Muscle layer of colon (tissue), 2 donors: ENCODE results near the gene VAPB.

Experiments used
- H3K27ac ChIP-seq: one replicate; pipeline ENCODE4 v1.7.0; 2013; ENCODE audit warnings: low read depth, mild to moderate bottlenecking, low read length, moderate library complexity
- H3K27me3 ChIP-seq, 2 donors: one replicate each; pipeline ENCODE4 v1.7.0; 2013; ENCODE audit warnings: low read length in 2 of 2, mild to moderate bottlenecking in 2 of 2; ENCODE audit not compliant: insufficient read depth in 2 of 2, control insufficient read depth in 1 of 2
- H3K36me3 ChIP-seq: one replicate; pipeline ENCODE4 v1.7.0; 2013; ENCODE audit warnings: mild to moderate bottlenecking, low read length; ENCODE audit not compliant: insufficient read depth
- H3K4me1 ChIP-seq: one replicate; pipeline ENCODE4 v1.7.0; 2013; ENCODE audit warnings: mild to moderate bottlenecking, low read length; ENCODE audit not compliant: insufficient read depth
- H3K4me3 ChIP-seq, 2 donors: one replicate each; pipeline ENCODE4 v1.7.0; 2013; ENCODE audit warnings: low read length in 2 of 2, low read depth in 1 of 2, mild to moderate bottlenecking in 1 of 2, moderate library complexity in 1 of 2
- H3K9ac ChIP-seq: one replicate; pipeline ENCODE4 v1.7.0; 2013; ENCODE audit warnings: low read length
- H3K9me3 ChIP-seq: one replicate; pipeline ENCODE4 v1.7.0; 2013; ENCODE audit warnings: mild to moderate bottlenecking, low read length
- donor health status: abdominal sarcoma.
- donor health status: Adenocarcinoma of cecum.

The VAPB gene

DNA sequence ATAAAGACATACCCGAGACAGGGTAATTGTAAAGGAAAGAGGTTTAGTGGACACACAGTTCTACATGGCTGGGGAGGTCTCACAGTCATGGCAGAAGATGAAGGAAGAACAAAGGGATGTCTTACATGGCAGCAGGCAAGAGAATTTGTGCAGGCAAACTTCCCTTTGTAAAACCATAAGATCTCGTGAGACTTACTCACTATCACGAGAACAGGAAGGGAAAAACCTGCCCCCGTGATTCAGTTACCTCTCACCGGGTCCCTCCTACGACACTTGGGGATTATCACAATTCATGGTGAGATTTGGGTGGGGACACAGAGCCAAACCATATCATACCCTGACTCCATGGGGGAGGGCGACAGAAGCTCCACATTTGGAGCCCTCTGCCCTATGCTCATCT, 7.4 kb upstream of the VAPB start:
- H3K9me3 ChIP-seq, result no peaks in the 10 kb centered on the region
- no peaks in the 10 kb centered on the region for H3K27me3 ChIP-seq

DNA sequence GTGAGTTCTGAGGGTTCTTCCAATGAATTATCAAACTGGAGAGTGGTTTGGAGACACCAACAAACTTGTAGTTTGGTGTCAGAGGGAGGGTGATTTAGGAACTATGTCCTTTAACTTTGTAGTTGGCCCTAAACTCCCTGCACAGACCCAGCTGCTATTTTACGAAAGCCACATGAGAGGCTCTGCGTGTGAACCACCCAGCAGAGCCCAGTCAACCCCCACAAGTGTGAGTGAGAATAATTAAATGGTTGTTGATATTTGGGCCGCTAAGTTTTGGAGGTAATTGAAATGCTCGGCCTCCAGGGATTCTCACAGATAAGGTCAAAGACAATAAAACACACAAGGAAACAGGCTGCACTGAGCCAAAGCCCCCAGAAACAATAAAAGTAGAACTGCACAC, 6.9 kb upstream of the VAPB start:
- no peaks in the 10 kb centered on the region for H3K9me3 ChIP-seq
- H3K36me3 ChIP-seq, result no peaks in the 10 kb centered on the region
- H3K9ac ChIP-seq, result no peak overlapping the region
- H3K4me1 ChIP-seq, result no peaks in the 10 kb centered on the region
- H3K4me3 ChIP-seq, result no peak overlapping the region
- H3K27ac ChIP-seq, result no peak overlapping the region
- no peaks in the 10 kb centered on the region for H3K27me3 ChIP-seq

More for the DNA sequence above, 7.4 kb upstream of the VAPB start:
- Histone ChIP-seq H3K4me1 (no peaks in the 10 kb centered on the region), H3K36me3 (no peaks in the 10 kb centered on the region), H3K27ac (no peak overlapping the region), H3K9ac (no peak overlapping the region), H3K4me3 (no peak overlapping the region)

DNA sequence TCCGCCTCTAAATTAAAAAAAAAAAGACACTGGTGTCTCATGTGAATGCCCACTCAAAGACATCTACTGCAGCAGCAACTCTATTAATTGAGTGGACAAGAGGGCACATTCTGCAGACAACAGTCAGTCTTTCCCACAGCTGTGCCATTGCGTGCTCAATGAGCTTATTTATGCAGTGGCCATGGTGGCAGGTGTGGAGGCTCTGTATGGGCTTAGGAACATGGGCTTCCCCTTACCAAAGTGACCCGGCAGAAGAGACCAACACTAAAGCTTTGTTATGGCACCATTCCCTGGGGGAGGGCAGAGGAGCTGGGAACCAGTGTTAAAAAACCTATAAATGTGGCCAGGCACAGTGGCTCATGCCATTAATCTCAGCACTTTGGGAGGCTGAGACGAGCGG, 4.2 kb upstream of the VAPB start:
- Histone ChIP-seq H3K9ac (no peak overlapping the region), H3K36me3 (no peaks in the 10 kb centered on the region), H3K9me3 (no peaks in the 10 kb centered on the region), H3K4me3 (no peak overlapping the region), H3K27me3 (no peaks in the 10 kb centered on the region), H3K27ac (no peak overlapping the region), H3K4me1 (peaks cover 2% of the 10 kb centered on the region)

DNA sequence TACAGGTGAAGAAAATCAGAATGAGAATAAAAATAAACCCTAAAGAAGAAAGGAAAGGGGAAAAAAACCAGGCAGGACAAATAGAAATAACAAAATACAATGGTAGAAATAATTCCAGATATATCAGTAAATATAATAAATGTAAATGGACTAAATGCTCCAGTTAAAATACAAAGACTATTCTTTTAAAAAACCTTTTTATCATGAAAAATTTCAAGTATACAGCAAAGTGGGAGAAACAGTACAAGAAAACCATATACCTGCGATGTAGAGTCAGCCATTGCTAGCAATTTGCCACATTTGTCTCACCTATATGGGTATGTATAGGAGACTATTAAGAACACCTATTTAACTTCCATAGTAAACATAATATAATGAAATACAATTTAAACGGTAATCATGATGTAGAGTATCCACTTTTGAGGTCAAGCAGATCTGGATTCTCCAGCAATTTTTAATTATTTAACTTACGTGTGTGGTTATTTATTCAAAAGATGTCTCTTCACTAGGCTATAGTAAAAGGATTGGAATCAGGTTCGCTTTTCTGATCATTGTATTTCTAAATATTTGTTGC, 914 bp upstream of the VAPB start:
- H3K4me3 ChIP-seq, result peak overlapping the region in 1 of 2 donors; percentile 99
- no peak overlapping the region for H3K9ac ChIP-seq
- H3K4me1 ChIP-seq, result peaks cover 32% of the 10 kb centered on the region
- H3K27ac ChIP-seq, result no peak overlapping the region
- H3K27me3 ChIP-seq, result no peaks in the 10 kb centered on the region
- no peaks in the 10 kb centered on the region for H3K9me3 ChIP-seq
- H3K36me3 ChIP-seq, result peaks cover 11% of the 10 kb centered on the region

DNA sequence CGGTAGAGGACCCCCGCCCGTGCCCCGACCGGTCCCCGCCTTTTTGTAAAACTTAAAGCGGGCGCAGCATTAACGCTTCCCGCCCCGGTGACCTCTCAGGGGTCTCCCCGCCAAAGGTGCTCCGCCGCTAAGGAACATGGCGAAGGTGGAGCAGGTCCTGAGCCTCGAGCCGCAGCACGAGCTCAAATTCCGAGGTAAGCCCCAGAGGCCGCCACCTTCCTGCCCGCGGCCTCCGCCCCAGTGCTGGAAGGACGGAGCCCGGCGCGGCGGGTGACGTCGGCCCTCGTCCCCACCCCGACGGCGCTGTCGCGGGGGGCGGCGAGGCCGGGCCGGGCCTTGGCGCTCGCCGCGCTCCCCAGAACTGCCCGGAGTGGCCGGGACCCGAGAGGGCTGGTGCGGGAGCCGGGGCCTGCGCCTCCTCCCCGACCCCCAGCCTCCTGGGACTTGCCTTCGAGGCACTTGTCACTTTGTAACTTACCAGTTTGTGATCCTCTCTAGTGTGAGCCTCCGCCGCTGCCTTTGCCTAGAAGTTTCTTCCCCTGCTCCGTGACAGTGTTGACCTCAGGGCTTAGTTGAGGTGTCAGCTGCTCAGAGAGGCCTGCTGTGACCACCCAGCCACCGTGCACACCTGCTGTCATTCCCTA, 417 bp downstream of the VAPB start:
- peak overlapping the region; percentile 90 for H3K9ac ChIP-seq
- H3K9me3 ChIP-seq, result no peaks in the 10 kb centered on the region
- peaks cover 32% of the 10 kb centered on the region for H3K4me1 ChIP-seq
- peak overlapping the region; percentile 92 to 99 for H3K4me3 ChIP-seq
- no peaks in the 10 kb centered on the region for H3K27me3 ChIP-seq
- peak overlapping the region; percentile 97 for H3K27ac ChIP-seq
- H3K36me3 ChIP-seq, result peaks cover 11% of the 10 kb centered on the region

DNA sequence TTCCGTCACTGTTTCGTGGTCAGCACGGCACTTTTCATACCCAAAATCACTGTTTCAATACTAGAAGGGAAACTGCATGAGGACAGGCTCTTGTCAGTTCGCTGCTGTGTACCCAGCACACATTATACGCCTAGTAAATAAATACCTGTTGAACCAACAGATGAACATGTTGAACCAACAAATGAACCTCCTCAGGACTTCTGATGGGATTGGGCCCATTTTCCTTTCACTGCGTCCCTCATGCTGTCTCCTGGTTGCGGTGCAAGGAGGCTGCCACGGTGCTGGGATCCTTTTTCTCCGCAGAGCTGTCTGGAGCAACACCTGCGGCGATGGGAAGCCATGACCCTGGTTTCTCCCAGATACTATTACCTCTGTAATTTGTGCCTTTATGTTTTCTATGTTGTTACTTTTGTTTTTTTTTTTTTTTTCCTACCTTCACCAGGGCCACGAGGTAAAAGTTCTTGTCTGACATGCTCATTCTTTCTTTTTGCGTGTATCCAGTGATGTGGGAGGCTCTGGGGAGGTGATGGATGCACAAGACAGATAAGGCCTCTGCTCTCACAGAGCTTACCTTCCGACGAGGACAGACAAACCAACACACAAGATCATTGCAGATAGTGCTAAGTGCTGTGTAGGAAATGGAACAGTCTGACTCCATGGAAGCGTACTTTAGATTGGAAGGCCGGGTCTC, 1.1 kb downstream of the VAPB start:
- Histone ChIP-seq H3K27me3 (no peaks in the 10 kb centered on the region), H3K9ac (peak overlapping the region; percentile 90), H3K4me3 (peak overlapping the region; percentile 92 to 99), H3K27ac (peak overlapping the region; percentile 97), H3K4me1 (peaks cover 32% of the 10 kb centered on the region), H3K36me3 (peaks cover 11% of the 10 kb centered on the region), H3K9me3 (no peaks in the 10 kb centered on the region)

DNA sequence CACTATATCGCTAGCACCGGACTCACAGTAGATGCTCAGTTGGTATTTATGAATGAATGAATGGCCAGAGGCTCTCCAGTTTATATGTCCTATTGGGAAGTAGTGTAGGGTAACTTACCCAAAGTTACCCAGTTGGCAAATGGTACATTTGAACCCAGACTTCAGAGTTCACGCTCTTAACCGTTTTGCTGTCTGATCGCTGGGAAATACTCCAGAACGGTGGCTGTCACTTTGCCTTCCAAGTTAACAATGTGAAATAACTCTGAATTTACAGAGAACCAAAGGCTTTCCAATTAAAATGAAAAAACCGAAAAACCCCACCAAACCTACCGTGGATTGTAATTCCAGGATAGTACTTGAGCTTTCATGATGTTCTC, 1.6 kb downstream of the VAPB start:
- Histone ChIP-seq H3K4me3 (peak overlapping the region in 1 of 2 donors; percentile 92), H3K4me1 (peaks cover 32% of the 10 kb centered on the region), H3K36me3 (peaks cover 11% of the 10 kb centered on the region), H3K9me3 (no peaks in the 10 kb centered on the region), H3K27ac (no peak overlapping the region), H3K27me3 (no peaks in the 10 kb centered on the region), H3K9ac (no peak overlapping the region)

DNA sequence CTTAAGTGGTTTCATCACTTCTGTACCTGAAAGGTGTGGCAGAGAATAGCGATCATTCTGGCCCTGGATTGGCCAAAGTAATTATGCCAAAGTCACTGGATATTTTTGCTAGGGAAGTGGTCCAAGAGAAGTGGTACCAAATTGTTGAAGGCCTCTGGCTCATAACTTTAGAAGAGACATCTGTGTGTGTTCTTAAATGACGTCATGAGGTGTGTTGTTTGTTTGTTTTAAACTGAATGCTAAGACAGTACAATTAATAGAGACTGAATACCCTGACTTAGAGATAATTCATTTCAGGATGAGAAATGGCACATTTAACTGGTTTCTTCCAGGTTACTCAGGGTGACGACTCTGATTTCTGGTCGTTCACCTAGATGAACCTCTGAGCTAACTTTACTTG, 3.3 kb downstream of the VAPB start:
- no peak overlapping the region for H3K27ac ChIP-seq
- H3K9ac ChIP-seq, result no peak overlapping the region
- H3K4me1 ChIP-seq, result peaks cover 32% of the 10 kb centered on the region

DNA sequence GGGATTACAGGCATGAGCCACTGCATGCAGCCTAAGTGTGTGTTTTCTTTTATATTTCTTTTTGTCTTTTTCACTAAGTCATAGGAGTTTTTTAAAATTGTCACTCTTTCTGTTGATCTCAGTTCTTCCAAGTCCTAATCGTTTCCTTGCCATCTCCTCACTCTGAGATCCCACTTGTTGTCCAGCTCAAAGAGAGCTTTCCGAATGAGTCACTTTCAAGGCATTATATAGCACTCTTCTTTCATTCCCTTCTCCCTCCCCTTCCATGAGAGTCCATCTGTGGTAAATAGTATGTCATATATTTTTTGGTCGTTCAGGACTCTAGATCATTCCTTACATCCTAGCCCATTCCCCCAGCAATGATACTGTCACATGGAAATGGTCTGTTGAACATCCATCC, 4.3 kb downstream of the VAPB start:
- no peaks in the 10 kb centered on the region for H3K27me3 ChIP-seq
- no peak overlapping the region for H3K4me3 ChIP-seq
- no peaks in the 10 kb centered on the region for H3K9me3 ChIP-seq
- H3K27ac ChIP-seq, result no peak overlapping the region
- peaks cover 32% of the 10 kb centered on the region for H3K4me1 ChIP-seq
- H3K36me3 ChIP-seq, result peaks cover 11% of the 10 kb centered on the region
- no peak overlapping the region for H3K9ac ChIP-seq

More for the DNA sequence above, 3.3 kb downstream of the VAPB start:
- H3K36me3 ChIP-seq, result peaks cover 11% of the 10 kb centered on the region
- H3K4me3 ChIP-seq, result no peak overlapping the region
- no peaks in the 10 kb centered on the region for H3K27me3 ChIP-seq
- H3K9me3 ChIP-seq, result no peaks in the 10 kb centered on the region

DNA sequence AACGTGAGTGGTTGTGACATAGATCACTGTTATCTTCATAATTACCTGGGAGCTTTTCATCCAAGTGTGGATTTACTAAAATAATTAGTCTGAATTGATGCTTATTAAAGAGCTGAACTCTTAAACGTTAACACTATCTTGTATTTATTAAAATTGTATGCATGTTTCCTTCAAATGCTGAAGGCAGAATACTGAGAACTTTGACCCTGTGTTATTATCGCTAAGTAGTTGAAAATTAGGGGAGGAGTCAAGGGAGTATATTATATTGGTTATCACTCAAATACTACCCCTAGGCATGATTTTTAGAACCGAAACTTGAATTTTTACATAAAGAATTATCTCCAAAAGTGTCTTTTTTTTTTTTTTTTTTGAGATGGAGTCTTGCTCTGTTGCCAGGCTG, 5.8 kb downstream of the VAPB start:
- H3K27me3 ChIP-seq, result no peaks in the 10 kb centered on the region
- no peaks in the 10 kb centered on the region for H3K9me3 ChIP-seq
- H3K27ac ChIP-seq, result no peak overlapping the region
- H3K4me1 ChIP-seq, result peaks cover 36% of the 10 kb centered on the region
- no peak overlapping the region for H3K9ac ChIP-seq
- H3K4me3 ChIP-seq, result no peak overlapping the region
- peaks cover 11% of the 10 kb centered on the region for H3K36me3 ChIP-seq

DNA sequence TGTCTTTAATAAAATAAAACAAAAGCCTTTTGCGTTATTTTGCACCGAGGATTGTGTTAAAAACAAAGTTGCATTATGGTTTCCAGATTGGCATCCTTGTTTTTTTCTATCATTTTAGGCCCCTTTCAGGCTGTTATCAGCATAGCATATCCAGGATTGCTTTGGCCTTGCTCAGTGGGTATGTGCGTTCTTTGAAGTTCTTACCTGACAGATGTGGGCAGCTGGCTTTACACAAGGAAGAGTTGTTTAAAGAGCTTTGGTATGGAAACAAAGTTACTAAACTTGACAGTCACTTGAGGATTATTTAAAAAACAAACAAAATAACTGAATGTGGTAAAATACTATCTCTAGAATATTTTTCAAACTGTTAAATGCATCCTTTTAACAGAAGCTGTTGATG, 6.6 kb downstream of the VAPB start:
- no peak overlapping the region for H3K9ac ChIP-seq
- no peak overlapping the region for H3K27ac ChIP-seq
- H3K4me1 ChIP-seq, result peaks cover 28% of the 10 kb centered on the region
- H3K36me3 ChIP-seq, result peaks cover 9% of the 10 kb centered on the region
- H3K9me3 ChIP-seq, result no peaks in the 10 kb centered on the region
- no peak overlapping the region for H3K4me3 ChIP-seq
- no peaks in the 10 kb centered on the region for H3K27me3 ChIP-seq
